Cardiac muscle cell (in vitro differentiated cells and primary cell): Measurements from ENCODE around the gene FAF1. TPM values are rescaled to one million over a fixed set of nuclear protein-coding genes. Genes with fewer than 3 reads are reported as not detected.
"Not testable (repeated sequence)": the region's sequence is repeated elsewhere in the genome, so short reads cannot be mapped to it uniquely, and the experiment has no call there.

Experiments used
- DNase-seq, 2 donors: peaks; one replicate each; pipeline versions ENCODE4 v3.0.0 to v3.0.0-alpha.2; 2010 to 2017; ENCODE audit warnings: low read depth in 1 of 2, low spot score in 1 of 2
- H3K27ac ChIP-seq: fragments of 200-600 bp; sonication (generic); 2 replicates; pipeline ENCODE4 v1.5.1; 2016
- H3K27me3 ChIP-seq: fragments of 200-600 bp; sonication (generic); 2 replicates; pipeline ENCODE4 v1.6.0; 2016; ENCODE audit warnings: control low read depth
- H3K36me3 ChIP-seq: fragments of 200-600 bp; sonication (generic); 2 replicates; pipeline ENCODE4 v1.5.1; 2016; ENCODE audit warnings: control low read depth
- H3K4me1 ChIP-seq: fragments of 200-600 bp; sonication (generic); 2 replicates; pipeline ENCODE4 v1.8.1; 2017; ENCODE audit warnings: low read depth, mild to moderate bottlenecking, mixed run types
- H3K4me3 ChIP-seq: fragments of 200-600 bp; sonication (generic); 2 replicates; pipeline ENCODE4 v1.5.1; 2016; ENCODE audit warnings: mild to moderate bottlenecking
- H3K9me3 ChIP-seq: fragments of 200-600 bp; sonication (generic); 2 replicates; pipeline ENCODE4 v1.5.1; 2017; ENCODE audit warnings: low read depth, mild to moderate bottlenecking, control low read depth
- polyA plus RNA-seq: library from polyadenylated mRNA; unstranded; fragments of >200 nt; fragmentation: Nextera tagmentation; extraction: Ambion mirVana; gene quantifications from 2 replicates; pipeline ENCODE4 v1.2.1, GENCODE V29; 2016
- total RNA-seq: library from RNA; depleted of rRNA; stranded (reverse); fragments of >200 nt; gene quantifications from 2 replicates; pipeline ENCODE4 v1.2.3, GENCODE V29; 2016
- TF ChIP-seq, protein P1 (sequence below): IDR thresholded peaks from 2 replicates; pipeline ENCODE4 v1.5.1; 2012; ENCODE audit warnings: low read depth, mild to moderate bottlenecking, low read length

FAF1 gene
- total and polyA plus RNA-seq, 2 experiments from 2014 or later: 24.3 to 76.7 TPM

DNA sequence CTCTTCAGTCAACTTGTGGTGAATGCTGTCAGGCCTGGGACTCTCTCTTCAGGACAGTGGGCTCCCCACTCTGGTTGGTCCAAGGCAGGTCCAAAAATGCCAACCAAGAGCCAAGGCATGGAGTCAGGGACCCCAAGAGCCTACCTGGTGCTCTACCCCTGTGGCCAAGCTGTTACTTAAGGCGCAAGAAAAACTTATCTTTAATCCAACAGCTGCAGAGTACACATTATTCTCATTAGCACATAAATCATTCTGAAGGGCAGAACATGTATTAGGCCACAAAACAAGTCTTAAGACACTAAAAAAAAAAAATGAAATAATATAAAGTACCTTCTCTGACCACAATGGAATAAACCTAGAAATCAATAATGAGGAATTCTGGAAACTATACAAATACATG, 65.7 kb downstream of the FAF1 start:
- Histone ChIP-seq H3K27ac (no peak overlapping the region), H3K4me3 (no peak overlapping the region), H3K9me3 (no peaks in the 10 kb centered on the region), H3K4me1 (no peaks in the 10 kb centered on the region), H3K27me3 (no peaks in the 10 kb centered on the region), H3K36me3 (no peaks in the 10 kb centered on the region)
- DNase-seq: no peak
- TF ChIP-seq, protein P1, sequence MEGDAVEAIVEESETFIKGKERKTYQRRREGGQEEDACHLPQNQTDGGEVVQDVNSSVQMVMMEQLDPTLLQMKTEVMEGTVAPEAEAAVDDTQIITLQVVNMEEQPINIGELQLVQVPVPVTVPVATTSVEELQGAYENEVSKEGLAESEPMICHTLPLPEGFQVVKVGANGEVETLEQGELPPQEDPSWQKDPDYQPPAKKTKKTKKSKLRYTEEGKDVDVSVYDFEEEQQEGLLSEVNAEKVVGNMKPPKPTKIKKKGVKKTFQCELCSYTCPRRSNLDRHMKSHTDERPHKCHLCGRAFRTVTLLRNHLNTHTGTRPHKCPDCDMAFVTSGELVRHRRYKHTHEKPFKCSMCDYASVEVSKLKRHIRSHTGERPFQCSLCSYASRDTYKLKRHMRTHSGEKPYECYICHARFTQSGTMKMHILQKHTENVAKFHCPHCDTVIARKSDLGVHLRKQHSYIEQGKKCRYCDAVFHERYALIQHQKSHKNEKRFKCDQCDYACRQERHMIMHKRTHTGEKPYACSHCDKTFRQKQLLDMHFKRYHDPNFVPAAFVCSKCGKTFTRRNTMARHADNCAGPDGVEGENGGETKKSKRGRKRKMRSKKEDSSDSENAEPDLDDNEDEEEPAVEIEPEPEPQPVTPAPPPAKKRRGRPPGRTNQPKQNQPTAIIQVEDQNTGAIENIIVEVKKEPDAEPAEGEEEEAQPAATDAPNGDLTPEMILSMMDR: no peak

DNA sequence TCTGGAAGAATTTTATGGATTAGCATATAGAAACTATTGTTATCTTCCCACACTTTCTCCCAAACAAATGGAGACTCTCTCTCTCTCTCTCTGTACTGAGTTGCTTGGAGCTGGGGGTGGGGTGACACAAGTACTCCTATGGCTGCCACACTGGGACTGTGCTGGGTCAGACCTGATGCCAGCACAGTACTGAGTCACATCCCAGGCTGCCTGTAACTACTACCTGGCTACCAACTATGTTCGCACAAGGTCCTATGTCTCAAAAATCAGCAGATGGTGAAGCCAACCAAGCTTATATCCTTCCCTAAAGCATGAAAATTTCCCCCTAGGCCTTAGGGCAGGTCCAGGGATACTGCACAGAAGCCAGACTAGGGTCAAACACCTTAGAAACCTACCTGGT, 66.6 kb downstream of the FAF1 start:
- Histone ChIP-seq H3K4me1 (no peaks in the 10 kb centered on the region), H3K27me3 (no peaks in the 10 kb centered on the region), H3K9me3 (no peaks in the 10 kb centered on the region), H3K36me3 (no peaks in the 10 kb centered on the region), H3K27ac (no peak overlapping the region), H3K4me3 (no peak overlapping the region)
- no peak for DNase-seq
- TF ChIP-seq, protein P1: no peak

DNA sequence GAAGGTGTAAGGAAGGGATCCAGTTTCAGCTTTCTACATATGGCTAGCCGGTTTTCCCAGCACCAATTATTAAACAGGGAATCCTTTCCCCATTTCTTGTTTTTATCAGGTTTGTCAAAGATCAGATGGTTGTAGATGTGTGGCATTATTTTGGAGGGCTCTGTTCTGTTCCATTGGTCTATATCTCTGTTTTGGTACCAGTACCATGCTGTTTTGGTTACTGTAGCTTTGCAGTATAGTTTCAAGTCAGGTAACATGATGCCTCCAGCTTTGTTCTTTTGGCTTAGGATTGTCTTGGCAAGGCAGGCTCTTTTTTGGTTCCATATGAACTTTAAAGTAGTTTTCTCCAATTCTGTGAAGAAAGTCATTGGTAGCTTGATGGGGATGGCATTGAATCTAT, 72.5 kb downstream of the FAF1 start:
- not testable (repeated sequence) for H3K4me3 ChIP-seq, DNase-seq, H3K9me3 ChIP-seq, H3K36me3 ChIP-seq, H3K27me3 ChIP-seq, H3K4me1 ChIP-seq, H3K27ac ChIP-seq

DNA sequence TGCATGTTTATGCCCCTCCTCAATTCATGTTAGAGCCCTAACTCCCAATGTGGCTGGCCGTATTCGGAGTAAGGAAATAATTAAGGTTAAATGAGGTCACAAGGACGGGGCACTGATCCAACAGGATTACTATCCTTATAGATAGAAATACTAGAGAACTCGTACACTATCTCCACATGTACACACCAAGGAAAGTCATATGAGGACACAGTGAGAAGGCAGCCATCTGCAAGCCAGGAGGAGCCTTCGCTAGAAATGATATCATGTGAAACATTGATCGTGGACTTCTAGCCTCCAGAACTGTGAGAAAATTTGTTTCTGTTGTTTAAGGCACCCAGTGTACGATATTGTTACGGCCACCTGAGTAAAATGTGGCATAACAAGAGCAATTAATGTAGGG, 79.7 kb downstream of the FAF1 start:
- H3K36me3 ChIP-seq: no peaks in the 10 kb centered on the region

DNA sequence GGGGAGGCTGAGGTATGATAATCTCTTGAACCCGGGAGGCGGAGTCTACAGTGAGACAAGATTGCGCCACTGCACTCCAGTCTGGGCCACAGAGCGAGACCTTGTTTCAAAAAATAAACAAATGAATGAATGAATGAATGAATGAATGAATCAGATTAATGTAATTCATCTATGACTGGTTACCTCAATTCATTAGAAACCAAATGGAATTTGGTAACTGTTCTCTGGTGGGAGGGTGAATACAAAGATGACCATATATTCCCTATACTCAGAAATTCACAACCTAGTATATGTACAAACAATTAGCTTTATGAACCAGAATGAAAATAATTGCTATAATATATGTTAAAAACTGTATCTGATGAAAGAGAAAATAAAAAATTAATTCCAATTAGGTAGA, 80.9 kb downstream of the FAF1 start:
- no peaks in the 10 kb centered on the region for H3K27me3 ChIP-seq
- no peaks in the 10 kb centered on the region for H3K36me3 ChIP-seq
- H3K27ac ChIP-seq: no peak overlapping the region
- TF ChIP-seq, protein P1: no peak
- no peak overlapping the region for H3K4me3 ChIP-seq
- DNase-seq: no peak
- H3K4me1 ChIP-seq: no peaks in the 10 kb centered on the region
- no peaks in the 10 kb centered on the region for H3K9me3 ChIP-seq

More for the DNA sequence above, 79.7 kb downstream of the FAF1 start:
- DNase-seq: peak in 1 of 2 donors; percentile 5
- no peaks in the 10 kb centered on the region for H3K27me3 ChIP-seq
- TF ChIP-seq, protein P1: no peak
- H3K27ac ChIP-seq: no peak overlapping the region
- no peaks in the 10 kb centered on the region for H3K4me1 ChIP-seq
- no peaks in the 10 kb centered on the region for H3K9me3 ChIP-seq
- H3K4me3 ChIP-seq: no peak overlapping the region

DNA sequence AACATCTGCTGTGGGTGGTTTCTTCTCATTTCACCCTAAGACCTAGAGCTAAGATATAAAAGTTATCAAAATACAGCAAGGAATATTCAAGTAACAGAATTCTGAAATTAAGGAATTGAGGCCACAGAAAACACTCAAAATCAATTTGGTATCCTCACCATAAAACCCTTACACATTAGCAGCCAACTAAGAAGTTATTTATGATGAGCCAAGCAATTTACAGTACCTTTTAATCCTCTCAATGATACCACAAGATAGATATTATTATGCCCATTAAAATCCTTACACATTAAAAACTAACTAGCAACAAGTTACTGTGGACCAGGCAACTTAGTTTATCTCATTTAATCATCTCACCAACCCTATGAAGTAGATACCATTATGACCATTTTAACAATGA, 81.6 kb downstream of the FAF1 start:
- no peak overlapping the region for H3K27ac ChIP-seq
- H3K4me1 ChIP-seq: no peaks in the 10 kb centered on the region
- no peaks in the 10 kb centered on the region for H3K9me3 ChIP-seq
- TF ChIP-seq, protein P1: no peak
- H3K36me3 ChIP-seq: no peaks in the 10 kb centered on the region
- no peaks in the 10 kb centered on the region for H3K27me3 ChIP-seq
- H3K4me3 ChIP-seq: no peak overlapping the region
- DNase-seq: no peak
